Measurements from ENCODE around the gene SLC4A5. TPM values are rescaled to one million over a fixed set of nuclear protein-coding genes. Genes with fewer than 3 reads are reported as not detected.

Gene SLC4A5
- polyA plus RNA-seq, 3 donors, result 1.4 to 2.2 (median 2.2) TPM

DNA sequence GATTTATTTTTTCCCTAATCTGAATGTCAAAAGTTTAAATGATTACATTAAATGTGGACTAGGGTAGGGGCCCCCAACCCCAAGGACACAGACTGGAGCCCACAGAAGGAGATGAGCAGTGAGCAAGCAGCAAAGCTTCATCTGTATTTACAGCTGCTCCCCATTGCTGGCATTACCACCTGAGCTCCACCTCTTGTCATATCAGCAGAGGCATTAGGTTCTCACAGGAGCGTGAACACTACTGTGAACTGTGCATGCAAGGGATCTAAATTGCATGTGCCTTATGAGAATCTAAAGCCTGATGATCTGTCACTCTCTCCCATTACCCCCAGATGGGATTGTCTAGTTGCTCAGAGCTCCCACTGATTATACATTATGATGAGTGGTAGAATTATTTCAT lies 168.3 kb downstream of the SLC4A5 start:
- DNase-seq (ENCODE audit: low read depth in 3 of 3, low spot score in 2 of 3), result no peak

DNA sequence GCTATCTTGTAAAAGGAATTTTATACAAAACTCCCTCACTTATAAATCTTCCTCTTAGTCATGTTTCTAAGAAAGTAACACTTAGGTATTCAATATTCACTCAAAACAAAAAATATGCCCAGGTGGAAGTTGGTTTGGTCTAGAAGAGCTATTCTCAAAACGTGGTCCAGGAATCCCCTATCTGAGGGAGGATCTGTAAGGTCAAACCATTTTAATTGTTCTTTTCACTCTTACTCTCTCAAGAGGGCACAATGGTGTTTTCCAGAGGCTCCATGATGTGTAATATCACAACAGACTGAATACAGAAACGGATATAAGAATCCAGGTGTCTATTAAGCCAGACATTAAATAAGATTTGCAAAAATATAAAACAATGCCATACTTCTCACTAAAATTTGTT lies 174.5 kb downstream of the SLC4A5 start:
- DNase-seq (ENCODE audit: low read depth in 3 of 3, low spot score in 2 of 3), result no peak

Other genes with a start within 250 kb of the SLC4A5 start
- 10 to 100 TPM; 22.6 to 28.9 (median 27.5) TPM for gene BOLA3, start 195.5 kb downstream of the SLC4A5 start, polyA plus RNA-seq (ENCODE audit: insufficient read length in 3 of 3)
- gene MOB1A, start 164.5 kb downstream of the SLC4A5 start, polyA plus RNA-seq (ENCODE audit: insufficient read length in 3 of 3), result 10 to 100 TPM; 96.4 to 99.9 (median 98.6) TPM
- 10 to 100 TPM; 26.9 to 31.0 (median 29.8) TPM for gene MTHFD2, start 144.8 kb downstream of the SLC4A5 start, polyA plus RNA-seq (ENCODE audit: insufficient read length in 3 of 3)
- gene DCTN1, start 36.9 kb upstream of the SLC4A5 start, polyA plus RNA-seq (ENCODE audit: insufficient read length in 3 of 3), result 100 to 1,000 TPM; 137 to 143 (median 140) TPM
- 1 to 10 TPM; 4.4 to 6.6 (median 5.7) TPM for gene C2orf81, start 78.2 kb upstream of the SLC4A5 start, polyA plus RNA-seq (ENCODE audit: insufficient read length in 3 of 3)
- gene WDR54, start 78.3 kb upstream of the SLC4A5 start, polyA plus RNA-seq (ENCODE audit: insufficient read length in 3 of 3), result 10 to 100 TPM; 35.9 to 40.2 (median 36.5) TPM
- 10 to 100 TPM; 55.3 to 59.0 (median 55.9) TPM for gene RTKN, start 98.5 kb upstream of the SLC4A5 start, polyA plus RNA-seq (ENCODE audit: insufficient read length in 3 of 3)
- gene INO80B, start 111.7 kb upstream of the SLC4A5 start, polyA plus RNA-seq (ENCODE audit: insufficient read length in 3 of 3), result 10 to 100 TPM; 14.6 to 29.6 (median 24.2) TPM
- 100 to 1,000 TPM in 1 of 3 donors, 10 to 100 TPM in 2; 90.1 to 101 (median 96.6) TPM for gene WBP1, start 115.0 kb upstream of the SLC4A5 start, polyA plus RNA-seq (ENCODE audit: insufficient read length in 3 of 3)
- gene MOGS, start 122.0 kb upstream of the SLC4A5 start, polyA plus RNA-seq (ENCODE audit: insufficient read length in 3 of 3), result 10 to 100 TPM; 43.6 to 56.1 (median 47.2) TPM
- gene MRPL53, start 129.3 kb upstream of the SLC4A5 start, polyA plus RNA-seq (ENCODE audit: insufficient read length in 3 of 3), result 10 to 100 TPM; 37.1 to 43.6 (median 38.9) TPM
- gene CCDC142, start 139.6 kb upstream of the SLC4A5 start, polyA plus RNA-seq (ENCODE audit: insufficient read length in 3 of 3), result 10 to 100 TPM in 2 of 3 donors, 1 to 10 TPM in 1; 7.7 to 10.6 (median 10.1) TPM
- 10 to 100 TPM; 24.4 to 26.6 (median 24.9) TPM for gene TTC31, start 139.7 kb upstream of the SLC4A5 start, polyA plus RNA-seq (ENCODE audit: insufficient read length in 3 of 3)
- gene LBX2, start 156.2 kb upstream of the SLC4A5 start, polyA plus RNA-seq (ENCODE audit: insufficient read length in 3 of 3), result 1 to 10 TPM; 1.4 to 3.5 (median 1.7) TPM
- 10 to 100 TPM; 27.6 to 27.8 (median 27.6) TPM for gene PCGF1, start 164.3 kb upstream of the SLC4A5 start, polyA plus RNA-seq (ENCODE audit: insufficient read length in 3 of 3)
- gene TLX2, start 171.0 kb upstream of the SLC4A5 start, polyA plus RNA-seq (ENCODE audit: insufficient read length in 3 of 3), result under 1 TPM in 1 of 3 donors, not detected in 2; 0.06 TPM
- gene DQX1, start 182.8 kb upstream of the SLC4A5 start, polyA plus RNA-seq (ENCODE audit: insufficient read length in 3 of 3), result under 1 TPM; 0.08 to 0.18 (median 0.12) TPM
- gene AUP1, start 186.3 kb upstream of the SLC4A5 start, polyA plus RNA-seq (ENCODE audit: insufficient read length in 3 of 3), result 10 to 100 TPM; 92.5 to 99.8 (median 97.0) TPM
- 10 to 100 TPM; 32.3 to 35.8 (median 33.1) TPM for gene HTRA2, start 186.5 kb upstream of the SLC4A5 start, polyA plus RNA-seq (ENCODE audit: insufficient read length in 3 of 3)
- 1 to 10 TPM; 9.2 to 9.9 (median 9.8) TPM for gene LOXL3, start 210.5 kb upstream of the SLC4A5 start, polyA plus RNA-seq (ENCODE audit: insufficient read length in 3 of 3)
- 1 to 10 TPM; 8.0 to 9.8 (median 8.6) TPM for gene DOK1, start 211.3 kb upstream of the SLC4A5 start, polyA plus RNA-seq (ENCODE audit: insufficient read length in 3 of 3)

All from right renal cortex interstitium (tissue), 3 donors.